Stimulated activated naive CD4-positive, alpha-beta T cell treated with Interleukin-2 at 50 U/mL for 16 hours (primary cell): ENCODE measurements around the gene WDR91.
"Not testable (repeated sequence)": the region's sequence is repeated elsewhere in the genome, so short reads cannot be mapped to it uniquely, and the experiment has no call there.

Source experiments
- DNase-seq: peaks from one replicate; lab custom pipeline; 2025; lab: John Stamatoyannopoulos, UW

The WDR91 gene

DNA sequence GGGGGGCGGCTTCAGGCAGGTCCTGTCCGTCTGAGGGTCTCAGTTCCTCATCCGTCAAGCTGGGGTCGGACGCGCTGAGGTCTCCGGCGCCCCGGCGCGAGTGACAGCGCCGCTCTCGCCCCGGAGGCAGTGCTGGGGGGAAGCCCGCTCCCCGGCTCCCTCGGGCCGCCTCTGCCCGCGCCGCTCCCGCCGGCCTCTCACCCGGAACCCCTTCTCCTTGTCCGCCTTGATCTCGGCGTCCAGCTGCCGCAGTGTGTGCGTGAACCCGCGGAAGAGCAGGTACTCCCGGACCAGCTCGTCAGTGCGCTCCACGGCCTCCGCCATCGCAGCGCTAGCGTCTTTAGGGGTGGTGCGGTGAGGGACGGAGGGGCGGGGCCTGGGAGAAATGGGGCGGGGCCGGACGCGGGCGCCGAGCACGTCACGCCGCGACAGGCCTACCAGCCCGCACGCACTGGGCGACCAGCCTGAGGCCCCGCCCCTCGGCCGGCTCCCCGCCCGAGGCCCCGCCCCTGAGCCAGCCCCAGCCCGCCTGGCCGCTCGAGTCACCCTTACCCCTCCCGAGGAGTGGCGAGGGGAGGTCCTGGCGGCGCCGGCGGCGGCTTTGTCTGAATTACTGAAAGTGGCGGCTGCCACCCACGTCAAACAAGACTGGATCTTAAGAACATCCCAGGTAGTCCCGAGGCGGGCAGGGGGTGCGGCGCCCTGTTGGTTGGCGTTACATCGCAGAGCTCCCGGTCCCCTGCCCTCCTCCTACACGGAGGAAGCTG is at the start of gene WDR91:
TSS of gene WDR91 (minus strand) at position 348 of the 767 bp plus-strand sequence. CDS start at position 324, 24 bp downstream.
- DNase-seq = peak; percentile 95

DNA sequence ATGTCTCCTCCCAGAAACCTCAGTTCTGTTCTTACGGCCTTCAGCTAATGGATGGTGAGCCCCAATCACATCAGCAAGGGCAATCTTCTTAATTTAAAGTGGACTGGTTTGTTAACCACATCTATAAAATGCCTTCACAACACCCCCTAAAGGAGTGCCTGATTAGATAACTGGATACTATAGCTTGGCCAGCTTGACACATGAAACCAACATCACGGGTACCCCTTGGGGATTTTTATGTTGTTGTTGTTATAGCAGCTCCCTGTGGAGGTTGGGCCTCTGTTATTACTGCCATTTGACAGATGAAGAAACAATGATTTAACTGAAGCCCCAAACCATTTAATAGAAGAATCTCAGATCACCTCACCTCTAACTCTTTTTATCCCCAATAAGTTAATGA is 49.1 kb upstream of the WDR91 start:
- no peak for DNase-seq

DNA sequence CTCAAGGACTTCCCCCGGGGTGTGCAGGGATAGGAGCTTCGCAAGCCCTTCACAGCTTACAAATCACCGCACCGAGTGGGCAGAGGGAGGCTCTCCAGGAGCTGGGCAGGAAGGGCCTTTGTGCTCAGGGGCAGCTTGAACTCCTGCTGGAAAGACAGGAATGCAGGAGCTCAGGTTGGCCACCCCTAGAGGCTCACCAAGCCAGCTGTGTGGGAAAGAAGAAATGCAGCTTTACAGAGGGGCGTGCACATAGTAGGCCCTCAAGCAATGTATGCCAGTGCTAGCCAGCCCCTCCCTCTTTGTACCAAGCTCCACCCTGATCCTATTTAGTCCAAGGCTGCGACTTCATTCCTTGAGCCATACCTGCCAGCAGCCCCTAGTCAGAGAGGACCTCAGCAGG is 48.4 kb upstream of the WDR91 start:
- DNase-seq = no peak

DNA sequence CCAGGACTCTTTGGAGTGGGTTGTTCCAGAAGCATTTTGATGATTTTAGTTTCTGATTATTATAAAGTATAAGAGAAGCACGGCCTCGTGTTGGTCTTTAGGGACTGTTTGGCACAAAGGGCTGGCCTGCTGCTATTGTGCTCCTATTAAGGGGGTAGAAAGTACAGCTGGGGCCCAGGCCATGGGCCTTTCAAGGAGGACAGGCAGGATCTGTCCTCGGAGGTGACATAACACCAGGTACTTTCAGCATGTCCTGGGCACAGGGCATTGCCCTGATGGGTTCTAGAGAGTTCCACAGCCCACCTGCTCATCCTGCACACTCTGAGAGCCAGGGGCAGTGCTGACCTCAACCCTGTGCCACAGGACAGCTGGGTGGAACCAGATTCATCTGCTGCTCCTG is 47.3 kb upstream of the WDR91 start:
- DNase-seq = no peak

DNA sequence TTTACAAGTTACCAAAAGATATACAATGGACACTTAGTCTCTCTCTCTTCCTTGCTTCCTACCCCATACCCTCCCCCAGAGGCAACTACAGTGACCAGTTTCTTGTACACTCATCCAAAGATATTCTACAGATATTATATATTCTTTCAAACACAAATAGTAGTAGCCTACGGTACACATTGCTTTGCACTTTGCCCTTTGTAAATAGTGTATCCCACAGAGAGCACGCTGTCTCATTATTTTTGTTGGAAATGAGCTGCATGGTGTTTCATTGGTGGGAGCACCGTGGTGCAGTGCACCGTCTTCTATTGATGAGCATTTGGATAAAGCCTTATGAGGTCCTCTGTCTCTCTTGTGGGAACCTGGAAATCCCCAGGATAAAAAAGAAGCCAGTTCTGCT is 46.5 kb upstream of the WDR91 start:
- no peak for DNase-seq

DNA sequence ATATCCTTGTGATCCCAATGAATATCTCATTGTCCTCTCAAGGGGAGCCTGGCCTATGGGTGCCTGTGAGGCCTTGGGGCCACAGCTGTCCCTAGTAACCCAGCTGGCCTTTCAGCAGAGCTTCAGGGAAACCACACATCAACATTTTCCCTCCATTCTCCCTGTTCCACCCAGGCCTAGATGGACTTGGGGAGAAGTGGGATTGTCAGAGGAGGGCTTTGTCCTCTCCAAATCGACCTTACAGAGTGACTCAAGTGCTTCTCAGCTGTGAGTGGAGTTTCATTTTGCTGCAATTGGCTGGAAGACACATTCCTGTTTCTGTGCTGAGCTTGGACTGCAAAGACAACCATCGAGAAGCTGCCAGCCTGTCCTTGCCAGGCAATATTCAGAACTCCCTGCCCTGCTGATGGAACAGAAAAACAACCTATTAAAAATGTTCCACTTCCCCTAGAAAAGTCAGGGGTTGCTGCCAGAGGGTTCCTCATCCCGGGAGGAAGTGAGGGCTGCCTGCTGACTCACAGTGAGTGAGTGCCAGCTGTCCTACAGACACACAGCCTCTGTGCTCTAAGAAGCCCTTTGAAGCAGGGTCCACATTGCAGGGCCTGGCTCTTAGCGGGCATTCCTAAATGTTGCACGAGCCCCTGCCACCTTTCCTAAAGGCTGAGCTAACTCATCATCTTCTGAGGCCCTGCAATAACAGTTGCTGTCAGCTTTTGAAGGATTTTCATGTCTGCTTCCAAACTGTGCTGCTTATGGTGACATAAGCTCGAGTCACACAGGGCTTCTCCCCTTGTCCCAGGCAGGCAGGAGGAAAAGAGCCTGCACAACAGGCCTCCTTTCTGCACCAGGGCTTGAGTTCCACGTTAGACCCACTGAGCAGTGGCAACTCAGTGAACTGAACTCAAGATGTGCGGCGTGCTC is 42.8 kb upstream of the WDR91 start:
- no peak for DNase-seq

- no peak for DNase-seq
Observed at GRCh38 chr7:135251496-135252391, 40.4 kb upstream of the WDR91 start.

GRCh38 chr7:135248546-135248945 is 37.2 kb upstream of the WDR91 start:
- no peak for DNase-seq

GRCh38 chr7:135247746-135248471 is 36.6 kb upstream of the WDR91 start:
- no peak for DNase-seq

- DNase-seq = no peak
Observed at GRCh38 chr7:135246191-135246825, 35.0 kb upstream of the WDR91 start.

DNA sequence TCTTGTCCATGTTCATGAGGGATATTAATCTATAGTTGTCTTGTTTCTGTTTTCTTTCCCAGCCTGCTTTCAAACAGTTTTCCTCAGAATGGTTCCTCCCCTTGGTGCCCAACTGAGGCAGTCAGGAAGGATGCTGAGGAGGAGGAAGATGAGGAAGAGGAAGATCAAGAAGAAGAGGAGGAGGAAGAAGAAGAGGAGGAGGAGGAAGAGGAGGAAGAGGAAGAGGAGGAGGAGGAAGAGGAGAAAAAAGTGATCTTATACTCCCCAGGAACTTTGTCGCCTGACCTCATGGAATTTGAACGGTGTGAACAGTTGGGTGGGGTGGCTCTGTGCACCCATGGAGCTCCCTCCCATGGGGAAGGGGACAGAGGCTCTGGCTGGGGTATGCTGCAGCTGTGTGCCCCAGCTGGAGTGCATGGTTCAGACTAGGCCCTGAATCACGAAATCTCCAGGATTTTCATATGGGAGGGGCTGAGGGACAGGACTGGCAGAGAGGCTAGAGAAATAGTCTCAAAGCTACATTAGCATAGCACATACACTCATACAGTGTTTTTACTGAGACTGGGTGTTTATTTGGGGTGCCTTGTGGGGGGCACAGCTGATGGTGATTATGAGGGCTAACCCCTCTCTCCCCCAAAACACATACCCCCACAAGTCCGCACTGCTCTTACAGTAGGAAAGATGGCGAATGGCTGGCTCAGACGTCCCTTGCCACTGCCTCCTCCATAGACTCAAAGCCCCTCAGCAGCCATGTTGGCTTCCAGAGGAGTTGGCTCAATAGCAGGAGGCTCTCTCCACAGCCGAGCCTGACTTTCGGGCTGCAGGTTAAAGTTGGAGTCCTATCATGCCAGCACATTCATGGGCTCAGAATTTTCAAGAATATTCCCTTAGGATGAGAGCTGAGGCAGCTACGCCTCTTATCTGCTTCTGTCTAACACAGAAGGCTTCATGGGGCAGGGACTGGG is 34.2 kb upstream of the WDR91 start:
- no peak for DNase-seq

GRCh38 chr7:135242096-135242684 is 30.9 kb upstream of the WDR91 start:
- no peak for DNase-seq

DNA sequence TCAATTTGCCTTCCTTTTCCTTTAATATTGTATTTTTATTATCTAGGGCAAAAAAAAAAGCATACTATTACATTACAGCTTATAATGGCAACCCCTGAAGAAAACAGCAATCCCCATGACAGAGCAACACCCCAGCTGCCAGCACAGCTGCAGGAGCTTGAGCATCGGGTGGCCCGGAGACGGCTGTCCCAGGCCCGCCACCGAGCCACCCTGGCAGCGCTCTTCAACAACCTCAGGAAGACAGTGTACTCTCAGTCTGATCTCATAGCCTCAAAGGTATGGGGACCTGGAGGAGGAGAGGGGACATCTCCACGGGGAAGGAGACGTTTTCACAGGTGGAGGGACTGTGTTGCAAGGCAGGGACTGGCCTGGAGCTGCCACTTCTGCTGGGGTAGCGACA is 29.1 kb upstream of the WDR91 start:
- no peak for DNase-seq

DNA sequence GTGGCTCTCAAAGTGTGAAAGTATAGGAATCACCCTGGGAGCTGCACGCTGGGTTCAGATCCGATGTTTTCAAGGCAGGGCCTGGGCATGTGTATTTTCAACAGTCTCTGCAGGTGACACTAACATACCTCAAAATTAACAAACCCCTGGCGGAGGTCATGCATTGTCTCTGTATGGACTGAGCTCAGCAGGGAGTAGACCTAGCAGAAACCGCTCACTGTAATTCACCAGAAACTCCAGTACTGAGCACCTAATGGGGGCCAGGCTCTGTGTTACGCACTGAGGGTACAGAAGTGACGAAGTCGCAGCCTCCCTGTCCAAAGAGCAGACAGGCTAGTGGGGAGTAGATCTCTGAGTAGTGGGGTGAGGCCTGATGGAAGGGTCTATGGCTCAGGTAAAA is 27.9 kb upstream of the WDR91 start:
- DNase-seq = no peak

DNA sequence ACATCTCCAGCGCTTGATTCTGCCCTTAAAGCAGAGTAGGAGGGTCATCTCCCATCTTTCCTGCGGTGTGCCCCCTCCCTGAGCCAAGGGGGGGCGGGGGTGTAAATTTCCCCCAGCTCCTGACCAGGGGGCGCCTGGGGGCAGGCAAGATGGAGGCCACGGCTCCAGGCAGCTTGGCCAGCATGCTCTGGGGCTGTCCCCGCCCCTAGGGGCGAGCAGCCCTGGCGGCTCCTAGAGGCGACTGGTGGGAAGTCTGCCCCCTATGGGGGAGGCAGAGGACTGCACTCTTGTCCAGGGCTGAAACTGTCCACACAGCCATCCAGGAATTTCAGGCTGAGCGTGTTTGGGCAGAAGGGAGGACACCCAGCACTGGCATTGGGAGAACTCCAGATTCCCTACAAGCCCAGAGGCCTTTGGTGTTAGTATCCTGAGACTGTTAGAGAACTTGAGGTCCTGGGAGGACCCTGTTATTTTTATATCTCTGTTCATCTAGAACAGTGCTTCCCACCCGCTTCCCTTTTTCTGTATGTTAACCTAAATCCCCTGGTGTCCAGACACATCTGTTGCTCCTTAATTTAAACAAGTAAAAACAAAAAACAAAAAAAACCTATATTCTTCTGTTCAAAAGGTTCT is 26.9 kb upstream of the WDR91 start:
- DNase-seq = no peak

DNA sequence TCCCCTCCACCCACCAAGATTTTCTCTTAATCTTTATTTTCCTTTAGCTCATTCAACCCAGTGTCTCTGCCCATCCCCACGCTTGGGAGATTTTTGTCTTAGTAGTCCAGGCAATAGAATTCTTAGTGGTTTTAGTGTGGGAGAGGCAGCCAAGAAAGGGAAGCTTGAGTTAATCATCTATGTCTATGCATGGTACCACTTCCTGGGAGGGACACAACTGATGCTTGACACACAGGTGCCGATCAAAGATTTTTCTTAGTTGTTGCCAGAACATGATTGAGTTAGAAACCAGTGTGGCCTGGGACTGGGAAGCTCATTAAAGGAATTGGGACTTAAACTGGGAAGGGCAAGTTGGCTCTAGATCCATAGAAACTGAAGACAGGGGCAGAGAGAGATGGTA is 25.4 kb upstream of the WDR91 start:
- no peak for DNase-seq

GRCh38 chr7:135235841-135236240 is 24.5 kb upstream of the WDR91 start:
- no peak for DNase-seq

GRCh38 chr7:135234727-135235126 is 23.4 kb upstream of the WDR91 start:
- no peak for DNase-seq

- DNase-seq = not testable (repeated sequence)
Observed at GRCh38 chr7:135234095-135234494, 22.8 kb upstream of the WDR91 start.
